Muscle of leg (tissue), 11 donors: Measurements from ENCODE around the gene TRIM24. TPM values are rescaled to one million over a fixed set of nuclear protein-coding genes. Genes with fewer than 3 reads are reported as not detected.
"Not testable (repeated sequence)": the region's sequence is repeated elsewhere in the genome, so short reads cannot be mapped to it uniquely, and the experiment has no call there.

Experiments used
- DNase-seq: peaks from one replicate; pipeline ENCODE4 v3.0.0; 2013
- H3K27ac ChIP-seq: one replicate; pipeline ENCODE4 v1.5.1; 2013; ENCODE audit warnings: mild to moderate bottlenecking, low read length, control low read depth
- H3K27me3 ChIP-seq: one replicate; pipeline ENCODE4 v1.6.1; 2013; ENCODE audit warnings: low read length; ENCODE audit not compliant: control insufficient read depth, insufficient read depth
- H3K36me3 ChIP-seq: one replicate; pipeline ENCODE4 v1.6.1; 2013; ENCODE audit warnings: low read length; ENCODE audit not compliant: control insufficient read depth, insufficient read depth
- H3K4me1 ChIP-seq: one replicate; pipeline ENCODE4 v1.6.1; 2013; ENCODE audit warnings: low read length; ENCODE audit not compliant: control insufficient read depth, insufficient read depth
- H3K4me3 ChIP-seq: one replicate; pipeline ENCODE4 v1.5.1; 2013; ENCODE audit warnings: low read length, control low read depth
- H3K9me3 ChIP-seq: replicated peaks from 2 replicates; pipeline ENCODE4 v1.6.1; 2013; ENCODE audit warnings: low read depth, low read length; ENCODE audit not compliant: control insufficient read depth
- WGBS: methylation state at CpG from one replicate; pipeline ENCODE4 v1.1.5; 2013; ENCODE audit warnings: missing lambda C conversion rate; ENCODE audit not compliant: insufficient coverage; 5-methylcytosine and 5-hydroxymethylcytosine counted together
- polyA plus RNA-seq, 8 donors: library from polyadenylated mRNA; unstranded; fragments of 120-200 nt; gene quantifications; one replicate each; pipeline versions ENCODE4 v1.2.1 to v1.2.3, GENCODE V29; 2013; ENCODE audit warnings: inconsistent platforms in 1 of 8, low replicate concordance in 1 of 8; ENCODE audit not compliant: insufficient read length in 8 of 8, insufficient read depth in 1 of 8
- total RNA-seq: library from RNA; stranded (reverse); fragments of 120-200 nt; gene quantifications from one replicate; pipeline ENCODE4 v1.2.4, GENCODE V29; 2013

Gene TRIM24
- total and polyA plus RNA-seq, 9 donors: 13.7 to 27.9 (median 23.1) TPM

- DNase-seq: no peak
- peaks cover 20% of the 10 kb centered on the region for H3K36me3 ChIP-seq
- no peaks in the 10 kb centered on the region for H3K27me3 ChIP-seq
- WGBS: 92% methylated on average over 2 of the region's 5 CpGs
- peaks cover 25% of the 10 kb centered on the region for H3K9me3 ChIP-seq
- H3K4me1 ChIP-seq: no peaks in the 10 kb centered on the region
- H3K4me3 ChIP-seq: no peak overlapping the region
- no peak overlapping the region for H3K27ac ChIP-seq
Measured at GRCh38 chr7:138527746-138528223, 67.7 kb downstream of the TRIM24 start.

GRCh38 chr7:138536833-138537232, 76.8 kb downstream of the TRIM24 start:
- not testable (repeated sequence) for H3K4me3 ChIP-seq, H3K9me3 ChIP-seq, H3K27me3 ChIP-seq, H3K27ac ChIP-seq, H3K4me1 ChIP-seq, DNase-seq
- H3K36me3 ChIP-seq: peaks cover 27% of the 10 kb centered on the region
- 92% methylated on average over 15 of the region's 20 CpGs for WGBS

DNA sequence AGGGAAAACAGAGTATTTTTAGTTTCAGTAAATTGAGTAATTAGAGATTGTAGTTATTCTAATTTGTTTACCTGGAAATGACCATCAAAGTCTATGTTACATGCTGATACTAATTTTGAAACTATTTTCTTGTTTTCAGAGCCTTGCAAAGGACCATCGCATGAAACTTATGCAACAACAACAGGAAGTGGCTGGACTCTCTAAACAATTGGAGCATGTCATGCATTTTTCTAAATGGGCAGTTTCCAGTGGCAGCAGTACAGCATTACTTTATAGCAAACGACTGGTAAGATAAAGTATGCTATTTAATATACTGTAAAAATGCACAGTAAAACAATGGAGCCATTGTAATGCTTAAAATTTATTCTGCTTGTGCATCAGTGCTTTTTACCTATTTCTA, 78.5 kb downstream of the TRIM24 start:
- no peak overlapping the region for H3K27ac ChIP-seq
- WGBS: no CpG with 5 or more reads among the region's 2 CpGs
- H3K36me3 ChIP-seq: peaks cover 31% of the 10 kb centered on the region

DNA sequence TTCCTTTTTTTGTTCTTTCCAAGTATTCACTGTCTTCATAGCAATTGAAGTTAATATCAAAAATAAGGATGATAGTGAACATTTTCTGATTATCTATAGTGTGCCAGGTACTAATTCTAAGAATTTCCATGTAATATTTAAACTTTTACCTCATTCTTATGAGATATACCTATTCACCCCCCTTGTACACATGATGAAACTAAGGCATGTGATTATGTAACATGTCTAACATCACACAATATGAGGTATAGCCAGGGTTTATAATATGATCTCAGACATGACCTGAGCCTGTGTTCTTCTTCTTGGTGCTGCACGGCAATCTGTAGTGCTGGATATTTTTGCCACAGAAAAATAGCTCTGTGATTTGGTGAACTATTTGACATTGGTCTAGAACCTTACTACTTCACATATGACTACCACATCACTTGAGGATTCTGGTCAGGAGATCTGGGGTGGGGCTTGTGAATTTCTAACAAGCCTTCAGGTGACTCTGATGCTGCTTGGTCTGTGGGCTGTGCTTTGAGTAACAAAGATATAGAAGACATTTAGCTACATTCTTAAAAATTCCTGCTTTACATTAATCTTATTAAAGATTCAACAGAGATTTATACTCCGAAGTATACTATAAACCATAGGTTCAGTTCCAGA, 79.1 kb downstream of the TRIM24 start:
- Histone ChIP-seq H3K4me1 (no peaks in the 10 kb centered on the region), H3K9me3 (no peaks in the 10 kb centered on the region), H3K36me3 (peaks cover 33% of the 10 kb centered on the region), H3K27ac (no peak overlapping the region), H3K4me3 (no peak overlapping the region), H3K27me3 (no peaks in the 10 kb centered on the region)
- no peak for DNase-seq
- WGBS: no CpG with 5 or more reads among the region's 2 CpGs

More for the DNA sequence above, 78.5 kb downstream of the TRIM24 start:
- H3K4me3 ChIP-seq: no peak overlapping the region
- H3K27me3 ChIP-seq: no peaks in the 10 kb centered on the region
- no peak for DNase-seq
- no peaks in the 10 kb centered on the region for H3K4me1 ChIP-seq
- no peaks in the 10 kb centered on the region for H3K9me3 ChIP-seq

- Histone ChIP-seq H3K27ac (no peak overlapping the region), H3K4me3 (no peak overlapping the region), H3K4me1 (no peaks in the 10 kb centered on the region), H3K27me3 (no peaks in the 10 kb centered on the region), H3K9me3 (no peaks in the 10 kb centered on the region), H3K36me3 (peaks cover 40% of the 10 kb centered on the region)
- WGBS: no CpG with 5 or more reads among the region's 2 CpGs
- no peak for DNase-seq
Measured at GRCh38 chr7:138542183-138542582, 82.1 kb downstream of the TRIM24 start.

GRCh38 chr7:138543739-138544138, 83.7 kb downstream of the TRIM24 start:
- H3K27me3 ChIP-seq: no peaks in the 10 kb centered on the region
- WGBS: 100% methylated on average over 1 of the region's 2 CpGs
- H3K4me1 ChIP-seq: no peaks in the 10 kb centered on the region
- H3K9me3 ChIP-seq: no peaks in the 10 kb centered on the region
- DNase-seq: no peak
- H3K27ac ChIP-seq: no peak overlapping the region
- H3K4me3 ChIP-seq: no peak overlapping the region
- peaks cover 43% of the 10 kb centered on the region for H3K36me3 ChIP-seq

DNA sequence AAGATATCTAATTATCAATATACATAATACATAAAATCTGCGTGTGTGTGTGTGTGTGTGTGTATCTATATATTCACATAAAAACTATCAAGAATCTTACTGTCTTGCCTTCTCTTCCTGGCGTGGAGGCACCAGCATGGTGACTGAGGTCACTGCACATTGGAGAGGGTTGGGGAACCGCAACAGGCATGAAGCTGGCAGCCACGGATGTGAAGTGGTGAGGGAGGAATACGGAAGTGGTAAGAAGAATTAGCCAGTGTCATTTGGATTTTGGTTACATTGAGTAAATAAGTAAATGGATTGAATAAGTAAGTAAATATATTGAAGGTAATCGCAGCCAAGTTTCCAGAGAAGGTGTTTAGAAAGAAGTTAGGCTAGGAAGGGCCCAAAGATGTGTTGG, 85.1 kb downstream of the TRIM24 start:
- Histone ChIP-seq H3K9me3 (no peaks in the 10 kb centered on the region), H3K27me3 (no peaks in the 10 kb centered on the region), H3K4me3 (no peak overlapping the region), H3K36me3 (peaks cover 38% of the 10 kb centered on the region), H3K4me1 (no peaks in the 10 kb centered on the region), H3K27ac (no peak overlapping the region)
- no peak for DNase-seq
- WGBS: 98% methylated on average over 4 of the region's 6 CpGs

GRCh38 chr7:138546064-138546619, 86.1 kb downstream of the TRIM24 start:
- Histone ChIP-seq H3K4me1 (no peaks in the 10 kb centered on the region), H3K27ac (no peak overlapping the region), H3K4me3 (no peak overlapping the region), H3K9me3 (no peaks in the 10 kb centered on the region), H3K27me3 (no peaks in the 10 kb centered on the region), H3K36me3 (peaks cover 34% of the 10 kb centered on the region)
- 65% methylated on average over 4 of the region's 5 CpGs for WGBS
- DNase-seq: no peak

DNA sequence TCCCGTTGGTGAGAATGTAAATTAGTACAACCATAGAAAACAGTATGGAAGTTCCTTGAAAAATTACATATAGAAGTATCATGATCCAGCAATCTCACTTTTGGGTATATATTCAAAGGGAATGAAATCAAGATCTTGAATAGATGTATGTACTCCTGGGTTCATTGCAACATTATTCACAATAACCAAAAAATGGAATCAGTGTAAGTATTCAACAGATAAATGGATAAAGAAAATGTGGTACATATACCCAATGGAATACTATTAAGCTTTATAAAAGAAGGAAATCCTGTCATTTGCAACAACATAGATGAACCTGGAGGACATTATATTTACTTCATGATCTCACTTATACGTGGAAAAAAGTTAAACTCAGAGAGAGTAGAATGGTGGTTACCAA, 86.8 kb downstream of the TRIM24 start:
- H3K36me3 ChIP-seq: peaks cover 29% of the 10 kb centered on the region
- no CpG with 5 or more reads among the region's 2 CpGs for WGBS

DNA sequence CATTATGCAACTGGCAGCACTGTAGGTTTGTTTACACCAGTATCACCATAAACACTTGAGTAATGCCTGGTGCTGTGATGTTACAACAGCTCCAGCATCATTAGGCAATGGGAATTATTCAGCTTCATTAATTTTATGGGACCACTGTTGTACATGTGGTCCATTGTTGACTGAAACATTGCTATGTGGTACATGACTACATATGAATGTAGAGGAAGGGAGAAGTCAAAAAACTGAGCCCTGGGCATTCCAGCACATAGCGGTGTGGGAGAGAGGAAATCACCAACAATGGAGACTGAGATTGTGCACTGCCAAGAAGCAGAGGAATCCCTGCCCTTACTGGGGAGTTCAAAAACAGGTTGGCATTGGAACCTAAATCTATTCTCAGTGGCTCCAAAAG, 89.0 kb downstream of the TRIM24 start:
- Histone ChIP-seq H3K36me3 (peaks cover 33% of the 10 kb centered on the region), H3K4me1 (no peaks in the 10 kb centered on the region)

More for the DNA sequence above, 86.8 kb downstream of the TRIM24 start:
- no peak overlapping the region for H3K4me3 ChIP-seq
- no peak overlapping the region for H3K27ac ChIP-seq
- H3K4me1 ChIP-seq: no peaks in the 10 kb centered on the region
- no peak for DNase-seq
- no peaks in the 10 kb centered on the region for H3K27me3 ChIP-seq
- H3K9me3 ChIP-seq: no peaks in the 10 kb centered on the region

More for the DNA sequence above, 89.0 kb downstream of the TRIM24 start:
- Histone ChIP-seq H3K9me3 (peaks cover 4% of the 10 kb centered on the region), H3K4me3 (no peak overlapping the region), H3K27ac (no peak overlapping the region), H3K27me3 (no peaks in the 10 kb centered on the region)
- no peak for DNase-seq
- WGBS: 100% methylated on average over 1 of the region's 1 CpG
